Stimulated activated CD8-positive, alpha-beta memory T cell treated with anti-CD3 and anti-CD28 coated beads, Interleukin-15, amount 100 ng/mL, for 48 hours (primary cell): ENCODE measurements around the gene C5orf34.
A peak's percentile ranks its signal among the peaks of the same experiment; 100 is the strongest.
"Not testable (repeated sequence)": the region's sequence is repeated elsewhere in the genome, so short reads cannot be mapped to it uniquely, and the experiment has no call there.

Source experiments
- DNase-seq, 2 donors: peaks; one replicate each; pipeline ENCODE4 v3.0.0-alpha.2; 2020; ENCODE audit warnings: low read depth in 2 of 2

The C5orf34 gene

GRCh38 chr5:43514471-43514815 lies 505 bp downstream of the C5orf34 start:
- DNase-seq = peak in 1 of 2 donors; percentile 41

GRCh38 chr5:43514025-43514424 lies 923 bp downstream of the C5orf34 start:
- DNase-seq = no peak

- not testable (repeated sequence) for DNase-seq
Observed at GRCh38 chr5:43511062-43511461, 3.9 kb downstream of the C5orf34 start.

- no peak for DNase-seq
Observed at GRCh38 chr5:43498581-43498980, 16.4 kb downstream of the C5orf34 start.

- DNase-seq = no peak
Observed at GRCh38 chr5:43497311-43498104, 17.4 kb downstream of the C5orf34 start.

GRCh38 chr5:43491326-43491725 lies 23.6 kb downstream of the C5orf34 start:
- DNase-seq = no peak

GRCh38 chr5:43486353-43486752 lies 28.6 kb downstream of the C5orf34 start:
- no peak for DNase-seq

GRCh38 chr5:43485406-43485805 lies 29.5 kb downstream of the C5orf34 start:
- no peak for DNase-seq

- DNase-seq = peak; percentile 79 to 81
Observed at GRCh38 chr5:43484106-43484849, 30.7 kb downstream of the C5orf34 start.

- DNase-seq = peak; percentile 81 to 83
Observed at GRCh38 chr5:43483298-43484105, 31.4 kb downstream of the C5orf34 start, which contains the start of gene TMEM267. Gene TMEM267 (minus strand): TSS chr5:43483865. CDS start chr5:43453969, 29,896 bp downstream.

GRCh38 chr5:43482490-43483297 lies 32.3 kb downstream of the C5orf34 start:
- DNase-seq = no peak

GRCh38 chr5:43469671-43470391 lies 45.1 kb downstream of the C5orf34 start:
- no peak for DNase-seq

- DNase-seq = no peak
Observed at GRCh38 chr5:43467100-43467499, 47.8 kb downstream of the C5orf34 start.

- not testable (repeated sequence) for DNase-seq
Observed at GRCh38 chr5:43465455-43465854, 49.5 kb downstream of the C5orf34 start.

GRCh38 chr5:43461066-43461465 lies 53.9 kb downstream of the C5orf34 start:
- no peak for DNase-seq

GRCh38 chr5:43456556-43456955 lies 58.4 kb downstream of the C5orf34 start:
- no peak for DNase-seq

GRCh38 chr5:43441575-43441974 lies 73.4 kb downstream of the C5orf34 start:
- DNase-seq = not testable (repeated sequence)

- DNase-seq = no peak
Observed at GRCh38 chr5:43437062-43437660, 77.8 kb downstream of the C5orf34 start.
